Endothelial cell of umbilical vein (primary cell): Measurements from ENCODE around the gene ZNF487. TPM values are rescaled to one million over a fixed set of nuclear protein-coding genes. Genes with fewer than 3 reads are reported as not detected.

ENCODE experiments used
- BruUV-seq: library from RNA; stranded (reverse); fragments of 400-500 nt; replicated peaks from 2 replicates; lab custom pipeline; 2021; lab: Mats Ljungman, UMichigan
- CTCF ChIA-PET: fragments of 300-600, 350-600 bp; sonication (Branson Sonifier 250); formaldehyde crosslinking; loops from one replicate; lab custom pipeline; 2021; ENCODE audit warnings: antibody characterized with exemption, inconsistent platforms; lab: Charles Lee
- POLR2A ChIA-PET: fragments of 300-600, 350-600 bp; sonication (Branson Sonifier 250); formaldehyde crosslinking; loops from one replicate; lab custom pipeline; 2021; ENCODE audit warnings: antibody characterized with exemption, inconsistent platforms; lab: Charles Lee
- DNase-seq: peaks from one replicate; pipeline ENCODE4 v3.0.0-alpha.2; 2011; ENCODE audit warnings: low read depth, low spot score
- FAIRE-seq: peaks from 2 replicates; lab custom pipeline; 2011; peaks lifted over from hg19 to GRCh38; lab: Jason Lieb, UNC
- H2AFZ ChIP-seq: 2 replicates; pipeline ENCODE4 v1.6.0; 2012; ENCODE audit warnings: low read depth, low read length, control low read depth, inconsistent platforms
- H3K27ac ChIP-seq: 2 replicates; pipeline ENCODE4 v1.5.1; 2011; ENCODE audit warnings: low read depth, mild to moderate bottlenecking, control low read depth, low read length, moderate library complexity; ENCODE audit not compliant: insufficient read depth
- H3K27me3 ChIP-seq, 2 experiments: 2 replicates each; pipeline versions ENCODE4 v1.6.0 to v1.6.1; 2011; ENCODE audit warnings: low read length in 2 of 2, mixed read lengths in 1 of 2; ENCODE audit not compliant: control insufficient read depth in 2 of 2, insufficient read depth in 2 of 2
- H3K36me3 ChIP-seq, 2 experiments: 2 replicates in 1 of 2; 3 replicates in 1 of 2; pipeline ENCODE4 v1.5.1; 2011; ENCODE audit warnings: low read length in 2 of 2, mild to moderate bottlenecking in 1 of 2, moderate library complexity in 1 of 2; ENCODE audit not compliant: control insufficient read depth in 2 of 2, insufficient read depth in 2 of 2; ENCODE audit errors: extremely low read depth in 1 of 2
- H3K4me1 ChIP-seq: 3 replicates; pipeline ENCODE4 v1.5.1; 2011; ENCODE audit warnings: mild to moderate bottlenecking, low read length; ENCODE audit not compliant: control insufficient read depth, insufficient read depth; ENCODE audit errors: extremely low read depth
- H3K4me2 ChIP-seq: 2 replicates; pipeline ENCODE4 v1.6.1; 2011; ENCODE audit warnings: low read length, control low read depth, mixed read lengths; ENCODE audit not compliant: insufficient read depth
- H3K4me3 ChIP-seq, 3 experiments: fragments of 200-600 bp in 1 of 3; sonication (generic), shearing (Covaris generic) in 1 of 3; replicated peaks in 1 of 3; 2 replicates each; pipeline ENCODE4 v1.5.1; 2011 to 2016; ENCODE audit warnings: control low read depth in 3 of 3, low read length in 3 of 3, mild to moderate bottlenecking in 2 of 3, inconsistent platforms in 1 of 3, low read depth in 1 of 3, moderate library complexity in 1 of 3; ENCODE audit not compliant: insufficient read depth in 1 of 3
- H3K79me2 ChIP-seq: 2 replicates; pipeline ENCODE4 v1.6.0; 2012; ENCODE audit warnings: low read length, inconsistent platforms; ENCODE audit not compliant: control insufficient read depth, insufficient read depth
- H3K9ac ChIP-seq: replicated peaks from 2 replicates; pipeline ENCODE3; 2011; ENCODE audit warnings: low read length, control low read depth; ENCODE audit not compliant: insufficient read depth; ENCODE audit errors: extremely low read depth
- H3K9me1 ChIP-seq: replicated peaks from 3 replicates; pipeline ENCODE4 v1.6.0; 2011; ENCODE audit warnings: mild to moderate bottlenecking, low read length; ENCODE audit not compliant: control insufficient read depth, insufficient read depth; ENCODE audit errors: extremely low read depth
- H3K9me3 ChIP-seq: replicated peaks from 2 replicates; pipeline ENCODE4 v1.5.1; 2012; ENCODE audit warnings: low read length, inconsistent platforms; ENCODE audit not compliant: control insufficient read depth, insufficient read depth
- H4K20me1 ChIP-seq: replicated peaks from 2 replicates; pipeline ENCODE3; 2011; ENCODE audit warnings: mild to moderate bottlenecking, low read length; ENCODE audit not compliant: control insufficient read depth, insufficient read depth; ENCODE audit errors: extremely low read depth
- EZH2 ChIP-seq: IDR thresholded peaks from 2 replicates; pipeline ENCODE4 v1.6.1; 2012; ENCODE audit warnings: borderline replicate concordance, low read depth, mild to moderate bottlenecking, moderate library complexity, low read length, inconsistent platforms; ENCODE audit not compliant: severe bottlenecking
- FOS ChIP-seq: IDR thresholded peaks from 2 replicates; pipeline ENCODE4 v1.6.1; 2011; ENCODE audit warnings: mild to moderate bottlenecking, low read length, moderate library complexity, borderline replicate concordance; ENCODE audit not compliant: insufficient read depth
- GATA2 ChIP-seq: IDR thresholded peaks from 2 replicates; pipeline ENCODE4 v1.7.0; 2011; ENCODE audit warnings: low read depth, mild to moderate bottlenecking, moderate library complexity, mixed read lengths, low read length; ENCODE audit not compliant: insufficient read length, insufficient read depth
- JUN ChIP-seq: IDR thresholded peaks from 2 replicates; pipeline ENCODE4 v1.6.1; 2011; ENCODE audit warnings: borderline replicate concordance, low read depth; ENCODE audit not compliant: insufficient read length, insufficient read depth
- MYC ChIP-seq: IDR thresholded peaks from one replicate; pipeline ENCODE4 v1.6.1; 2011; ENCODE audit warnings: mild to moderate bottlenecking, low read depth, low read length
- POLR2A ChIP-seq: IDR thresholded peaks from 2 replicates; pipeline ENCODE4 v1.6.1; 2012; ENCODE audit warnings: low read depth, mild to moderate bottlenecking, control low read depth, low read length
- POLR2AphosphoS5 ChIP-seq: IDR thresholded peaks from 2 replicates; pipeline ENCODE4 v1.6.1; 2012; ENCODE audit warnings: low read depth, mild to moderate bottlenecking, control low read depth, low read length, moderate library complexity; ENCODE audit not compliant: insufficient read depth
- dilution Hi-C: fragments of 300-500 bp; cut with MboI; formaldehyde crosslinking; loops from one replicate; pipeline ENCODE4 v1.15.0; 2019; ENCODE audit warnings: low sequenced_read_pairs; ENCODE audit not compliant: extremely low pct_ligation_motif_present
- intact Hi-C: fragments of 100-400 bp; cut with micrococcal nuclease; formaldehyde crosslinking; loops from one replicate; pipeline ENCODE4 v1.10.0; 2022
- polyA plus RNA-seq, 4 experiments: library from polyadenylated mRNA; depleted of rRNA in 3 of 4; stranded (reverse) in 3 of 4; unstranded in 1 of 4; fragments of >200 nt; gene quantifications; 2 replicates each; pipeline versions ENCODE4 v1.2.1 to v1.2.3, GENCODE V29; 2011 to 2012; ENCODE audit warnings: missing spikeins in 1 of 4
- total RNA-seq: library from RNA; stranded (reverse); gene quantifications from 2 replicates; pipeline ENCODE4 v1.2.3, GENCODE V29; 2021
- TF ChIP-seq, protein P1 (sequence below): IDR thresholded peaks from 2 replicates; pipeline ENCODE4 v1.6.1; 2011; ENCODE audit not compliant: insufficient read depth, insufficient read length
- TF ChIP-seq, protein P2 (sequence below), 2 donors: IDR thresholded peaks; 1 replicate in 1 of 2; 2 replicates in 1 of 2; pipeline ENCODE4 v1.5.1; 2011; ENCODE audit warnings: low read length in 2 of 2, mild to moderate bottlenecking in 2 of 2, moderate library complexity in 2 of 2, control low read depth in 1 of 2, inconsistent platforms in 1 of 2, low read depth in 1 of 2; ENCODE audit not compliant: insufficient read depth in 1 of 2; ENCODE audit errors: extremely low read depth in 1 of 2

Gene ZNF487
- total and polyA plus RNA-seq, 2 donors (not counting 3 experiments of a cell fraction or from before 2014, with no cell fraction given): 2.1 to 2.6 TPM

DNA sequence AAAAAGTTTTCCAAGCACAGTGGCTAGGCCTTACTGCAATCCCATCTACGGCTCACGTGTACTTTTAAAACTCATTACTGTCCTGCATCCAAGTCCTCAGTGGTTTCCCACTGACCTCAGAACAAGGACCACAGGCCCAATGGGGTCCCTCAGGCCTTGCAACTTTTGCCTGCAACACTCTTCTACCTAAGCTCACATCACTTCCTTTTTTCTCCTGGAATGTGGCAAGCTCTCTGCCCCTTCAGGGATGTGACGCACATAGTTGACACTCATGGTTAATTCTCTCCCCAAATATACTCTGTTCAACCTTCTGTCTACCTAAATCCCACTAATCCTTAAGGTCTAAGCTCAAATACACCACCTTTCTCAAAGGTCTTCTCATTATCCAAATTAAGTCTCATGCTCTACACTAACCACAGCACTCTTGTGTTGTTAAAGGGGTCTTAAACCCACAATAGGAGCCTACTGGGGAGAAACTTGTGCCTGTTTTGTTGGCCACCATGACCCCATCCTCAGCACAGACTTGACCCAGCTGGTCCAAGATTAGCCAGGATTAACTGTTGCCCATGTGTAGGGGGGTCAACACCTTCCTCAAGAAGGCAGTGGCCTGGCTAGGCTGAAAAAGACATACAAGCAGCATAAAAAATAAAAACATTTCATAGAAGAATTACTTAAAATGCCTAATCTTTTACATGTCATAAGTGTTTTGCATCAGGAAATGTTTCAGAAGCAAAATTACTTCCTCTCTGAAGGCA lies 43.1 kb upstream of the ZNF487 start:
- POLR2A ChIA-PET: no interaction called here

More for the DNA sequence above, 43.1 kb upstream of the ZNF487 start:
- Histone ChIP-seq H3K4me3 (no peak overlapping the region), H4K20me1 (peaks cover 8% of the 10 kb centered on the region), H3K27me3 (no peaks in the 10 kb centered on the region), H3K79me2 (peaks cover 84% of the 10 kb centered on the region), H3K4me2 (no peak overlapping the region), H3K4me1 (peaks cover 26% of the 10 kb centered on the region), H3K27ac (no peak overlapping the region), H3K9me3 (no peaks in the 10 kb centered on the region), H2AFZ (no peak overlapping the region), H3K9me1 (no peaks in the 10 kb centered on the region), H3K36me3 (peaks cover 11 to 31% of the 10 kb centered on the region in 2 experiments), H3K9ac (no peak overlapping the region)
- dilution Hi-C loops: no loop called here
- FAIRE-seq (no peak), DNase-seq (no peak)
- TF ChIP-seq GATA2 (no peak), POLR2AphosphoS5 (no peak), JUN (no peak), FOS (no peak), MYC (no peak), EZH2 (no peak), POLR2A (no peak)
- TF ChIP-seq, protein P1, sequence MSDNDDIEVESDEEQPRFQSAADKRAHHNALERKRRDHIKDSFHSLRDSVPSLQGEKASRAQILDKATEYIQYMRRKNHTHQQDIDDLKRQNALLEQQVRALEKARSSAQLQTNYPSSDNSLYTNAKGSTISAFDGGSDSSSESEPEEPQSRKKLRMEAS: no peak
- TF ChIP-seq, protein P2, sequence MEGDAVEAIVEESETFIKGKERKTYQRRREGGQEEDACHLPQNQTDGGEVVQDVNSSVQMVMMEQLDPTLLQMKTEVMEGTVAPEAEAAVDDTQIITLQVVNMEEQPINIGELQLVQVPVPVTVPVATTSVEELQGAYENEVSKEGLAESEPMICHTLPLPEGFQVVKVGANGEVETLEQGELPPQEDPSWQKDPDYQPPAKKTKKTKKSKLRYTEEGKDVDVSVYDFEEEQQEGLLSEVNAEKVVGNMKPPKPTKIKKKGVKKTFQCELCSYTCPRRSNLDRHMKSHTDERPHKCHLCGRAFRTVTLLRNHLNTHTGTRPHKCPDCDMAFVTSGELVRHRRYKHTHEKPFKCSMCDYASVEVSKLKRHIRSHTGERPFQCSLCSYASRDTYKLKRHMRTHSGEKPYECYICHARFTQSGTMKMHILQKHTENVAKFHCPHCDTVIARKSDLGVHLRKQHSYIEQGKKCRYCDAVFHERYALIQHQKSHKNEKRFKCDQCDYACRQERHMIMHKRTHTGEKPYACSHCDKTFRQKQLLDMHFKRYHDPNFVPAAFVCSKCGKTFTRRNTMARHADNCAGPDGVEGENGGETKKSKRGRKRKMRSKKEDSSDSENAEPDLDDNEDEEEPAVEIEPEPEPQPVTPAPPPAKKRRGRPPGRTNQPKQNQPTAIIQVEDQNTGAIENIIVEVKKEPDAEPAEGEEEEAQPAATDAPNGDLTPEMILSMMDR (IDR thresholded peaks at IDR 0.05; ENCODE audit: extremely low read depth in 1 of 2, insufficient read depth in 1 of 2, low read depth in 1 of 2, low read length in 2 of 2): no peak
- intact Hi-C loops: no loop called here
- CTCF ChIA-PET: interaction anchor here (1.1 kb wide), 1 partner anchor 14 kb away, joined by 3 read pairs; no protein-coding TSS in a partner anchor
- BruUV-seq: no TSS peak
